GM10266 (cell line): ENCODE data around the gene IFNG.

Experiments
- DNase-seq: peaks from one replicate; pipeline ENCODE4 v3.0.0; 2012; ENCODE audit errors: extremely low spot score
- TF ChIP-seq, protein P1 (sequence below): IDR thresholded peaks from 2 replicates; pipeline ENCODE4 v1.5.1; 2012; ENCODE audit warnings: mild to moderate bottlenecking, low read depth; ENCODE audit not compliant: control insufficient read depth, insufficient read depth; ENCODE audit errors: missing control alignments

IFNG gene

DNA sequence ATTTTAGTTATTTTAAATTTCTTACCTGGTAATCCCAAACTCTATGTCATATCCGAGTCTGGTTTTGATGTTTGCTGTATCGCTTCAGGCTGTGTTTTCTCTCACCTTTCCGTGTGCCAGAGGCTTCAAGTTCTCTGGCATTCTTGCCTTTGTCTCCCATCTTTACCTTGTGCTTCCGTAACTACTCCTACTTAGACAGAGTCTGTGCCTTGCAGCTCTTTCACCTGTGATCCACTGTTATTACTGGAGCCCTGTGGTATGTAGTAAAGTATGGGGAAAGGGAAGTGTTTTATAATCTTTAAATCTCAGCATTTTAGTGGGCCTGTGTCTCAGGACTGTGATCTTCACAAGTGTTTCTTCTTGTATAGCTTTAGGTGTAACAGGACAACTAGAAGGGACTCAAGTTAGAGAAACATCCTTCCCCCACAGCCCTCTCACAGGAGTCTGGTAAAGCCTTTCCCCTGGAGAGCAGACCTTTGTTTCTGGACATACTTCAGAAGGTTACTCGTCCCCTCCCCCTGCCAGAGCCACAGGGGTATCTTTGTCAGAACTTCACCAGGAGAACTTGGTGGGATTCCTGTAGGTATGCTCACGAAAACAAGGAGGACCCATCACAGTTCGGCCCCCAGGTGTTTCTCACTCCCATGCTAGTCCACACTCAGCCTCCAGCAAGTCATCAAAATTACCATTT is 11.1 kb downstream of the IFNG start:
- TF ChIP-seq, protein P1, sequence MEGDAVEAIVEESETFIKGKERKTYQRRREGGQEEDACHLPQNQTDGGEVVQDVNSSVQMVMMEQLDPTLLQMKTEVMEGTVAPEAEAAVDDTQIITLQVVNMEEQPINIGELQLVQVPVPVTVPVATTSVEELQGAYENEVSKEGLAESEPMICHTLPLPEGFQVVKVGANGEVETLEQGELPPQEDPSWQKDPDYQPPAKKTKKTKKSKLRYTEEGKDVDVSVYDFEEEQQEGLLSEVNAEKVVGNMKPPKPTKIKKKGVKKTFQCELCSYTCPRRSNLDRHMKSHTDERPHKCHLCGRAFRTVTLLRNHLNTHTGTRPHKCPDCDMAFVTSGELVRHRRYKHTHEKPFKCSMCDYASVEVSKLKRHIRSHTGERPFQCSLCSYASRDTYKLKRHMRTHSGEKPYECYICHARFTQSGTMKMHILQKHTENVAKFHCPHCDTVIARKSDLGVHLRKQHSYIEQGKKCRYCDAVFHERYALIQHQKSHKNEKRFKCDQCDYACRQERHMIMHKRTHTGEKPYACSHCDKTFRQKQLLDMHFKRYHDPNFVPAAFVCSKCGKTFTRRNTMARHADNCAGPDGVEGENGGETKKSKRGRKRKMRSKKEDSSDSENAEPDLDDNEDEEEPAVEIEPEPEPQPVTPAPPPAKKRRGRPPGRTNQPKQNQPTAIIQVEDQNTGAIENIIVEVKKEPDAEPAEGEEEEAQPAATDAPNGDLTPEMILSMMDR: no peak
- DNase-seq: no peak

DNA sequence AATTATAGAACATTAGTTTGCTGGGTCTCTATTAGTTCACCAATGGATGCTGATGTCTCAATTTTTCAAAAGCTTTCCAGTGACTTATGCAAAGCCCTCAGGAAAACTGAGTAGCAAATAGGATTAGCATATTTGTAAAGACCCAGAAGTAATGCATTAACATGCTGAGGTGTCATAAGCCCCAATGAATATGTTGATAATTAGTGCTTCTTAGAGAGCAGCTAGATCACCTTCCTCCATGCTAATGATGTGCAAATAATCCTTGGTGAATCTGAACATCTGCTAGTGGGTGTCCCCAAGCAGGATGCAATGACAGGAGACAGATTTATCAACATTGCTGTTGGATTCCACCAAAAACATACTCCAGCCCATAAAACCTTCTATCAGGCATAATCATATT is 19.0 kb downstream of the IFNG start:
- no peak for DNase-seq

DNA sequence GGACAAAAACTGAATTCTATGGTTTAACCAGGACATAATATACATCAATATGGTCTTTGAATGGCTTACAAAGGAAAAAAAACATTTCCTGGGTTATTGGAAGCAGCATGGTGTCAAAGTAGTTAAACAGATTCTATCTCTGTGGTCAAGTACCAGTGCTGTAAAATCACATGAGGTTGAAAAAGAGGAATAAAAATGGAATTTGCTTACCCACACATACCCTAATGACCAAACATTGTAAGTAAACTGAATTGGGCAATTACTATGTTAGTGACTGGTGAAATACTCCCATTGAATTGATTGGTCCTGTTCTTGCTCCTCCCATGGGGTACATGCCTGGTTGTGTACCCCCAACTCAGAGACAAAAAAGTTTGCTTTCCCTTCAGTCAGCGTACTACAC is 19.6 kb downstream of the IFNG start:
- TF ChIP-seq, protein P1: no peak
- no peak for DNase-seq

More for the DNA sequence above, 19.0 kb downstream of the IFNG start:
- TF ChIP-seq, protein P1: no peak

DNA sequence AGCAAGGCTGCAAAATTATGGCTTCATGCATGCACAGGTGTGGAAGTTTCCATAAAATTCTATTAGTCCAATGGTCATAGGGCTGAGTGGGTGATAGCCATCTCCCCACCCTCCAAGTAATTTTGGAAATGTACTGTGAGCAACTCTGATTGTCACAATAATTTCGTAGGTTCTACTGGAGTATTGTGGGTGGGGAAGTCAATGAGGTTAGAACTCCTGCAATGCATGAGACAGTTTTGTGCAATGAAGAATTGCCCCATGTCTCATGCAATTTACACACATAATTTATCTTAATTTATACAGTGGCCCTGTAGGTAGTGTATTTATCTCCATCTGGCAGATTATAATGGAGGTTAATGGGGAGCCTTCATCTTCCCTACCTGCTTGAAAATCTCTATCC is 20.5 kb downstream of the IFNG start:
- no peak for DNase-seq
- TF ChIP-seq, protein P1: no peak

DNA sequence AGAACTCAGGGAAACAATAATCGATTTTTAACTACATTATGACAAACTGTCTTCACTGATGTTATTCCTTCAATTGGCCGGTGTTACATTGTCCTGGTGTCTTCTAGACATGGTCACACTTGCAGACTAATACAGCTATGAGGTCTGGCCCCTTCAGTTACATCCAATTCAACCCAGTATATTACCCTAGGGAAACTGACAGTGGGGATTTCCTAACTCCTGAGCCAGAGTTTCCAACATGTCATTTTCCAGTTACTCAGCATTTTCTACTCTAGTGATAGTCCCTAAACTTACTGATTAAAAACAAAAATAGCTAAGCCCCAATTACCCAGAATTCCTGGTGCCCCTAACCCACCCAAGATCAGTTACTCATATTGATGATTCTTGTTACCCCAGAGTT is 21.1 kb downstream of the IFNG start:
- DNase-seq: no peak
- TF ChIP-seq, protein P1: no peak

DNA sequence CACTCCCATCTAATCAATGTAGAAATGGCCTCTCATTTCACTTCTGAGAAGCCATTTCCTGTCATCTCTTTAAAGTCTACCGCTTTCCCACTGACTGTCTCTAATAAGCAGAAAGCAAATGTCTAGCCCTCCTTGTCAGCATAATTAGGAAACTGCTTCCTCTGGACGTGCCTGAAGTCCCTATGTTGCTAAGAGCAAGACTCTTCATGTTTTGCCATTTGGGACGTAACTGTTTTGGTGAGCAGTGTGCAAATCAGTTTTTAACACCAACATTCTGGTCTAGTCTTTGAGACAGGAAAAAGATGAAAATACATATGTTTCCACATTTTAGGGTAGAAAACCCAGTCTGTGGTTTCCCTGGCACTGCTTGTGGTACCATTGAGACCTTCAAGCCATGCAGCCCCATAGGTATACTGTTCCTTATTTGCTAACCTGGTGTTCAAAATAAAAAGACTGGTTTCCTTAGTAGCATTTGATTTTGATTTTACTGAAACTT is 22.2 kb downstream of the IFNG start:
- DNase-seq: no peak
- TF ChIP-seq, protein P1: no peak

DNA sequence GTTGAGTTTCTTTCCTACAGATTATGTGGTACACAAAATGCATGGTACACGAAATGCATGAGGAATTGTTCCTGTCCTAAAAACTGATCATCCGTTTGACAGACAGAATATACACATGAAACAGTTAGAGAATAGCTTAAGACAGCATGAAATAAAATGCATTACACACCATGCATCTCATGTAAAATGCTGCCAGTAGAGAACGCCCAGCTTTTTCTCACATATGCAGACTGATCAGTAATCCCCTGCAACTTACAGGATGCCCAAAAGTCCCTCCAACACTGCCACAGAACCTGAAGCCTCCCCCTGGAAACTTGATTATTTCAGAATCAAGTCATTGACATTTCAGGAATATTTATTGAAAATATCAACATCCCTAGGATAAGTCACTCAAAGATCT is 24.0 kb downstream of the IFNG start:
- TF ChIP-seq, protein P1: no peak
- DNase-seq: no peak
